GM19455 (cell line): Measurements from ENCODE around the gene CWC22.
"Not testable (repeated sequence)": the region's sequence is repeated elsewhere in the genome, so short reads cannot be mapped to it uniquely, and the experiment has no call there.

Source experiments
- ATAC-seq: cut with Tn5 transposase; IDR thresholded peaks from one replicate; pipeline ENCODE4 v1.9.1; 2021; ENCODE audit not compliant: unreplicated experiment

CWC22 gene

GRCh38 chr2:180003559-180003958 is 3.5 kb downstream of the CWC22 start:
- no peak for ATAC-seq

GRCh38 chr2:180003073-180003472 is 4.0 kb downstream of the CWC22 start:
- no peak for ATAC-seq

GRCh38 chr2:180002198-180002770 is 4.8 kb downstream of the CWC22 start:
- ATAC-seq = no peak

- ATAC-seq = no peak
Observed at GRCh38 chr2:180001726-180002125, 5.4 kb downstream of the CWC22 start.

GRCh38 chr2:180000434-180000833 is 6.7 kb downstream of the CWC22 start:
- peak; percentile 42 for ATAC-seq

GRCh38 chr2:179999000-179999399 is 8.1 kb downstream of the CWC22 start:
- no peak for ATAC-seq

GRCh38 chr2:179995741-179996515 is 11.2 kb downstream of the CWC22 start:
- ATAC-seq = no peak

GRCh38 chr2:179991344-179991743 is 15.8 kb downstream of the CWC22 start:
- no peak for ATAC-seq

GRCh38 chr2:179990676-179991317 is 16.3 kb downstream of the CWC22 start:
- ATAC-seq = no peak

GRCh38 chr2:179987916-179988315 is 19.2 kb downstream of the CWC22 start:
- no peak for ATAC-seq

- ATAC-seq = peak; percentile 98
Observed at GRCh38 chr2:179985163-179985820, 21.8 kb downstream of the CWC22 start.

- no peak for ATAC-seq
Observed at GRCh38 chr2:179983250-179983932, 23.7 kb downstream of the CWC22 start.

GRCh38 chr2:179981085-179981484 is 26.0 kb downstream of the CWC22 start:
- ATAC-seq = no peak

- no peak for ATAC-seq
Observed at GRCh38 chr2:179974761-179975160, 32.3 kb downstream of the CWC22 start.

GRCh38 chr2:179966778-179967394 is 40.2 kb downstream of the CWC22 start:
- no peak for ATAC-seq

GRCh38 chr2:179965291-179966258 is 41.5 kb downstream of the CWC22 start:
- no peak for ATAC-seq

GRCh38 chr2:179963626-179964025 is 43.5 kb downstream of the CWC22 start:
- ATAC-seq = no peak

GRCh38 chr2:179958251-179958650 is 48.8 kb downstream of the CWC22 start:
- not testable (repeated sequence) for ATAC-seq

- no peak for ATAC-seq
Observed at GRCh38 chr2:179954026-179954425, 53.1 kb downstream of the CWC22 start.
